ENCODE results near the gene GAS2.

The GAS2 gene

DNA sequence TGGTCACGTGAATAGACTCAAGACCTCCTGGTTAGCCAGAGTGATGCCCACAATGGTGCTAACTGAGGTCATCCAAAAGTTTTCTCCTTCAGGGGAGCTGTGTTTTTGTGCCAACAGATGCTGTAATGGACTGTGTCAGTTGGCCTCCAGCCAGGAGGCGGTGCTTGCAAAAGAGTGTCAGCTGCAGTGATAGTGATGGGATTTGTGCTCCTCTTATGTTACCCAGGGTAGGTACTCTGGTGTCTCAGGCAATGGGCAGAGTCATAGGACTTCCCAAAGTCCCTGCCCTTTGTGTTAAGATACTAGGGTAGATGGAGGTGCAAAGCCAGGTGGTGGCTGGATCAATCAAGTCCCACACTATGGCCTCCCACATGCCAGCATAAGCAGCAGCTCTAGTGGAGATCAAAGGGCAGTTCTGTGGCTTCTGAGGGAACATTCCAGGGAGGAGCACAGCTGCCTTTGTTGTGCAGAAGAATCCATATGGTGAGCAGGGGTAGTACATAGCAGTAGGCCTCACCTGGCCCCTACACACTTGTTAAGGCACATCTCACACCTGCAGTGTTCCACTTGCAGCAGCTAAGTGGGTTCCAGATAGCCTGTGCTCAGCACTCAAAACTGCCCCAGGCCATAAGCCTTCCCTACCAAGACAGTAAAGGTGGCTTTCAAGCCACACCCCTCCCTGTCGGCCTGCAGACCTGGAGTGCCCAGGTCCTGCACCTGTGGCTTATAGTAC, 31.3 kb upstream of the GAS2 start (continued):
- TF ChIP-seq ZNF175 (tag by site-specific recombination; IDR thresholded peaks at IDR 0.05): no peak

DNA sequence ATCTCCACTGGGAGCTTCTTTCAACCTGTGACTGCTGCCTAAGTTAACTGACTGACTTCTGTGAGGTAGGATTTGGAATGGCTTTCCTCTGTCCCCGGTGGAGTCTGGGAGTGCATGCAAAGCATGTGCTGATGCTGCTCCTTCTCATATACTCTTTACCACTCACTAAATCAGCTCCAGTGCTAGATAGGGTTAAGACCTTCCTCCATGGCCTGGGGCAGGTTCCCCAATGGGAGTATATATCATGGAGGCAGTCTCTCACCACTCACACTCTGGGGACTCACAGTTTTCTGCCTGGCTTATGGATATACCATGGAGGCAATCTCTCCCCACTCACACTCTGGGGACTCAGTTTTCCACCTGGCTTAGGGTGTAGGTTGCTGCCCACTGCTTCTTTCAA, 30.7 kb upstream of the GAS2 start:
- H3K9me3 ChIP-seq (ENCODE audit: control insufficient read depth, insufficient read depth, low read depth, low read length): no peaks in the 10 kb centered on the region
- H3K4me3 ChIP-seq (ENCODE audit: low read depth, low read length): no peak overlapping the region
- no peak for TF ChIP-seq ZNF544 (tag by site-specific recombination; IDR thresholded peaks at IDR 0.05)
- TF ChIP-seq ZNF146 (tag by site-specific recombination; IDR thresholded peaks at IDR 0.05): no peak
- no peak for TF ChIP-seq TCF7L2 (IDR thresholded peaks at IDR 0.05; ENCODE audit: borderline replicate concordance, low read depth, low read length)
- TF ChIP-seq ZNF654 (tag by site-specific recombination; IDR thresholded peaks at IDR 0.05; ENCODE audit: low read depth): no peak
- TF ChIP-seq SP3 (tag by site-specific recombination; IDR thresholded peaks at IDR 0.05): no peak
- TF ChIP-seq ZBTB7A (tag by site-specific recombination; IDR thresholded peaks at IDR 0.05; ENCODE audit: low read depth): no peak
- no peak for TF ChIP-seq ZNF391 (tag by site-specific recombination; IDR thresholded peaks at IDR 0.05; ENCODE audit: borderline replicate concordance, low read depth)
- no peak for TF ChIP-seq FEZF1 (tag by site-specific recombination; IDR thresholded peaks at IDR 0.05)
- TF ChIP-seq YY2 (tag by site-specific recombination; IDR thresholded peaks at IDR 0.05): no peak
- TF ChIP-seq, protein P1, sequence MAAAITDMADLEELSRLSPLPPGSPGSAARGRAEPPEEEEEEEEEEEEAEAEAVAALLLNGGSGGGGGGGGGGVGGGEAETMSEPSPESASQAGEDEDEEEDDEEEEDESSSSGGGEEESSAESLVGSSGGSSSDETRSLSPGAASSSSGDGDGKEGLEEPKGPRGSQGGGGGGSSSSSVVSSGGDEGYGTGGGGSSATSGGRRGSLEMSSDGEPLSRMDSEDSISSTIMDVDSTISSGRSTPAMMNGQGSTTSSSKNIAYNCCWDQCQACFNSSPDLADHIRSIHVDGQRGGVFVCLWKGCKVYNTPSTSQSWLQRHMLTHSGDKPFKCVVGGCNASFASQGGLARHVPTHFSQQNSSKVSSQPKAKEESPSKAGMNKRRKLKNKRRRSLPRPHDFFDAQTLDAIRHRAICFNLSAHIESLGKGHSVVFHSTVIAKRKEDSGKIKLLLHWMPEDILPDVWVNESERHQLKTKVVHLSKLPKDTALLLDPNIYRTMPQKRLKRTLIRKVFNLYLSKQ (tag by site-specific recombination; IDR thresholded peaks at IDR 0.05; ENCODE audit: borderline replicate concordance): no peak
- no peak for TF ChIP-seq ZNF768 (tag by site-specific recombination; IDR thresholded peaks at IDR 0.05)
- TF ChIP-seq ZBTB8A (tag by site-specific recombination; IDR thresholded peaks at IDR 0.05): no peak
- no peak for TF ChIP-seq ZNF560 (tag by site-specific recombination; IDR thresholded peaks at IDR 0.05; ENCODE audit: borderline replicate concordance)
- TF ChIP-seq, protein P2, sequence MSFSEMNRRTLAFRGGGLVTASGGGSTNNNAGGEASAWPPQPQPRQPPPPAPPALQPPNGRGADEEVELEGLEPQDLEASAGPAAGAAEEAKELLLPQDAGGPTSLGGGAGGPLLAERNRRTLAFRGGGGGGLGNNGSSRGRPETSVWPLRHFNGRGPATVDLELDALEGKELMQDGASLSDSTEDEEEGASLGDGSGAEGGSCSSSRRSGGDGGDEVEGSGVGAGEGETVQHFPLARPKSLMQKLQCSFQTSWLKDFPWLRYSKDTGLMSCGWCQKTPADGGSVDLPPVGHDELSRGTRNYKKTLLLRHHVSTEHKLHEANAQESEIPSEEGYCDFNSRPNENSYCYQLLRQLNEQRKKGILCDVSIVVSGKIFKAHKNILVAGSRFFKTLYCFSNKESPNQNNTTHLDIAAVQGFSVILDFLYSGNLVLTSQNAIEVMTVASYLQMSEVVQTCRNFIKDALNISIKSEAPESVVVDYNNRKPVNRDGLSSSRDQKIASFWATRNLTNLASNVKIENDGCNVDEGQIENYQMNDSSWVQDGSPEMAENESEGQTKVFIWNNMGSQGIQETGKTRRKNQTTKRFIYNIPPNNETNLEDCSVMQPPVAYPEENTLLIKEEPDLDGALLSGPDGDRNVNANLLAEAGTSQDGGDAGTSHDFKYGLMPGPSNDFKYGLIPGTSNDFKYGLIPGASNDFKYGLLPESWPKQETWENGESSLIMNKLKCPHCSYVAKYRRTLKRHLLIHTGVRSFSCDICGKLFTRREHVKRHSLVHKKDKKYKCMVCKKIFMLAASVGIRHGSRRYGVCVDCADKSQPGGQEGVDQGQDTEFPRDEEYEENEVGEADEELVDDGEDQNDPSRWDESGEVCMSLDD (tag by site-specific recombination; IDR thresholded peaks at IDR 0.05): no peak
- TF ChIP-seq, protein P3, sequence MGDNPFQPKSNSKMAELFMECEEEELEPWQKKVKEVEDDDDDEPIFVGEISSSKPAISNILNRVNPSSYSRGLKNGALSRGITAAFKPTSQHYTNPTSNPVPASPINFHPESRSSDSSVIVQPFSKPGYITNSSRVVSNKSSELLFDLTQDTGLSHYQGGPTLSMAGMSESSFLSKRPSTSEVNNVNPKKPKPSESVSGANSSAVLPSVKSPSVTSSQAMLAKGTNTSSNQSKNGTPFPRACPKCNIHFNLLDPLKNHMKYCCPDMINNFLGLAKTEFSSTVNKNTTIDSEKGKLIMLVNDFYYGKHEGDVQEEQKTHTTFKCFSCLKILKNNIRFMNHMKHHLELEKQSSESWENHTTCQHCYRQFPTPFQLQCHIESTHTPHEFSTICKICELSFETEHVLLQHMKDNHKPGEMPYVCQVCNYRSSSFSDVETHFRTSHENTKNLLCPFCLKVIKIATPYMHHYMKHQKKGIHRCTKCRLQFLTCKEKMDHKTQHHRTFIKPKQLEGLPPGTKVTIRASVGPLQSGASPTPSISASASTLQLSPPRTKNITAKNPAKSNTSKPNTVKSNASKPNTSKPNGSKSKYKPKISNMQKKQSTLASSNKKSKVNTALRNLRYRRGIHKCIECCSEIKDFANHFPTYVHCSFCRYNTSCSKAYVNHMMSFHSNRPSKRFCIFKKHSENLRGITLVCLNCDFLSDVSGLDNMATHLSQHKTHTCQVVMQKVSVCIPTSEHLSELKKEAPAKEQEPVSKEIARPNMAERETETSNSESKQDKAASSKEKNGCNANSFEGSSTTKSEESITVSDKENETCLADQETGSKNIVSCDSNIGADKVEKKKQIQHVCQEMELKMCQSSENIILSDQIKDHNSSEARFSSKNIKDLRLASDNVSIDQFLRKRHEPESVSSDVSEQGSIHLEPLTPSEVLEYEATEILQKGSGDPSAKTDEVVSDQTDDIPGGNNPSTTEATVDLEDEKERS (tag by site-specific recombination; IDR thresholded peaks at IDR 0.05): no peak
- TF ChIP-seq, protein P4, sequence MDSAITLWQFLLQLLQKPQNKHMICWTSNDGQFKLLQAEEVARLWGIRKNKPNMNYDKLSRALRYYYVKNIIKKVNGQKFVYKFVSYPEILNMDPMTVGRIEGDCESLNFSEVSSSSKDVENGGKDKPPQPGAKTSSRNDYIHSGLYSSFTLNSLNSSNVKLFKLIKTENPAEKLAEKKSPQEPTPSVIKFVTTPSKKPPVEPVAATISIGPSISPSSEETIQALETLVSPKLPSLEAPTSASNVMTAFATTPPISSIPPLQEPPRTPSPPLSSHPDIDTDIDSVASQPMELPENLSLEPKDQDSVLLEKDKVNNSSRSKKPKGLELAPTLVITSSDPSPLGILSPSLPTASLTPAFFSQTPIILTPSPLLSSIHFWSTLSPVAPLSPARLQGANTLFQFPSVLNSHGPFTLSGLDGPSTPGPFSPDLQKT (IDR thresholded peaks at IDR 0.05; ENCODE audit: borderline replicate concordance, low read depth, low read length): no peak
- H3K36me3 ChIP-seq (ENCODE audit: control insufficient read depth in 2 of 2, insufficient read depth in 1 of 2, low read length in 2 of 2): no peaks in the 10 kb centered on the region
- ChIA-PET CTCF (interaction anchor here (1.0 to 2.8 kb wide), 3 partner anchors 10 to 152 kb away, joined by 4 to 7 read pairs (median 4); partner anchors contain the start of gene FANCF), POLR2A (interaction anchor here (2.1 kb wide), 1 partner anchor 10 kb away, joined by 7 read pairs; the partner anchor contains the start of gene FANCF)
- no peak overlapping the region for H3K27ac ChIP-seq (ENCODE audit: extremely low read depth, low read depth, low read length)
- no peaks in the 10 kb centered on the region; the same call in 1 of the 2 replicates for H3K4me1 ChIP-seq (ENCODE audit: control insufficient read depth, insufficient read depth, low read length)
